ENCODE data around the gene CST7. TPM values are rescaled to one million over a fixed set of nuclear protein-coding genes. Genes with fewer than 3 reads are reported as not detected.

Gene CST7
- total RNA-seq (2014; rRNA removed; shearing (Covaris generic)): not detected in 2 replicates

DNA sequence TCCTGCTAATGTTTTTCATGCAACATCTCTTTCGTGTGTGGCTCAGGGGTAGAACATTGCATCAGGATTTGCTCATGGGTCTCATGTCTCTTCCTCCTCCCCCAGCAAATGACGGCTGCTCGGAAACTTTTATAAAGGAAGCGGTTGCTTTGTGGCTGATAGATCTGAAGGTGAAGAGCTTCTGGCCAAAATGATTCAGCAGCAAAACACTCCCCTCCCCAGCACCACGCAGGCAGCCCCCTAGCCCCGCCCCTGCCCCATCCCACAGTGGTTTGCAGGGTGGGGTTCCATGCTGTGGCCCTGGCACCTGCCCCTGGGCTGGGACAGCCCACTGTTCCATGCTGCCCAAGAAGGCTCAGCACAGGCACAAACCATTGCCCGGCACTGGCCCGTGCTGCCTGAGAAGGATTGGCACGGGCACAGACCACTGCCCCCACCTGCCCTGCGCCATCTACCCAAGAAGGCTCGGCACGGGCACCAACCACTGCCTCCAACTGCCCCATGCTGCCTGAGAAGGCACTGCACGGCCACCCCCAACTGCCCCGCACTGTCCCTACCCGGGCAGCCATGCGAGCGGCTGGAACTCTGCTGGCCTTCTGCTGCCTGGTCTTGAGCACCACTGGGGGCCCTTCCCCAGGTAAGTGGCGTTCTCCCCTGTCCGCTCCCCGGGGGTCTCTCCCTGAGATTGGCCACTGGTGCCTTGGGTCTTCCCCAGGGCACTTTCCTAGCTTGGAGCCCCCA, at the start of gene CST7:
CST7 (plus strand) TSS at position 331 of the 741 bp plus-strand sequence; CDS start at position 568, 237 bp downstream.
- Histone ChIP-seq H3K36me3 (replicated peaks; ENCODE audit: control insufficient read depth, insufficient read depth, low read length) (no peaks in the 10 kb centered on the region), H3K4me3 (ENCODE audit: insufficient read depth, low read depth, low read length) (no peak within 1 kb of the TSS), H3K27me3 (ENCODE audit: control insufficient read depth, insufficient read depth, low read length) (no peaks in the 10 kb centered on the region)
- peak; percentile 31 for DNase-seq

- Histone ChIP-seq H3K36me3 (replicated peaks; ENCODE audit: control insufficient read depth, insufficient read depth, low read length) (no peaks in the 10 kb centered on the region), H3K4me3 (ENCODE audit: insufficient read depth, low read depth, low read length) (no peak overlapping the region), H3K27me3 (ENCODE audit: control insufficient read depth, insufficient read depth, low read length) (no peaks in the 10 kb centered on the region)
- DNase-seq: no peak
Observed at GRCh38 chr20:24906806-24907205, 42.3 kb upstream of the CST7 start.

- H3K36me3 ChIP-seq (replicated peaks; ENCODE audit: control insufficient read depth, insufficient read depth, low read length): no peaks in the 10 kb centered on the region
- no peak for DNase-seq
Observed at GRCh38 chr20:24908642-24909041, 40.4 kb upstream of the CST7 start.

DNA sequence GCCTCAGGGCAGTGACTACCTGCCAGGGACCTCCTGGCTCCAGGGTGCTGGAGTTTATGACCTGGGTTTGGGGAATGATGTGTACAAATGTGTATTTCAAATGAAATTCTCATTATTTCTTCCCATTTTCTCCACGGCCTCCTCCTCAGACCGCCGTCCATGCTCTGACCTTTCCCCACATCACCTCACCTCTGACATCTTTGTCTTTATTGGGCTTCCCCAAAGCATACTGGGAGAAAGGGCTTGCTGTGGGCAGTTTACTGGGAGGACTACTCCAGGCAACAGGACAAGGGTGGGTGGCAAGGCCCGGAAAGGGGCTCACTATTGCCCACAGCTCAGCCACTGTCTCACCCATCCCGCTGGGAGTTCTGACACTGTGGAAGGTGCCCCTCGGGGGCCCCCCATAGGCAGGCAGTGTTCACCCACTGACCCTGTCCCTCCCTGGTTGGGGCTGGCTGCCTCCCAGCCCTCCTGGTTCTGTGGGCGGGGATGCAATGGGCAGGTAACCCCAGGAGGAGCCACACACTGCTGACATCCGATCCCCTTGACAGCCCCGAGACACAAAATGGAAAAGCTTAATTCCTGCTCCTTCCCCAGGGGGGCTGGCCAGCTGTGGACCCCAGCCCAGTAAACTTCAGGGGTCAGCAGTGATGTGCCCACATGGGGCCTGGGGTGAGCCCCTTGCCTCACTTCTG, 39.8 kb upstream of the CST7 start:
- Histone ChIP-seq H3K36me3 (replicated peaks; ENCODE audit: control insufficient read depth, insufficient read depth, low read length) (no peaks in the 10 kb centered on the region), H3K4me3 (ENCODE audit: insufficient read depth, low read depth, low read length) (no peak overlapping the region), H3K27me3 (ENCODE audit: control insufficient read depth, insufficient read depth, low read length) (no peaks in the 10 kb centered on the region)
- no peak for DNase-seq

More at GRCh38 chr20:24908642-24909041, 40.4 kb upstream of the CST7 start:
- Histone ChIP-seq H3K4me3 (ENCODE audit: insufficient read depth, low read depth, low read length) (no peak overlapping the region), H3K27me3 (ENCODE audit: control insufficient read depth, insufficient read depth, low read length) (no peaks in the 10 kb centered on the region)

- DNase-seq: no peak
- Histone ChIP-seq H3K27me3 (ENCODE audit: control insufficient read depth, insufficient read depth, low read length) (no peaks in the 10 kb centered on the region), H3K4me3 (ENCODE audit: insufficient read depth, low read depth, low read length) (no peak overlapping the region), H3K36me3 (replicated peaks; ENCODE audit: control insufficient read depth, insufficient read depth, low read length) (no peaks in the 10 kb centered on the region)
Observed at GRCh38 chr20:24909861-24910260, 39.2 kb upstream of the CST7 start.

- H3K36me3 ChIP-seq (replicated peaks; ENCODE audit: control insufficient read depth, insufficient read depth, low read length): no peaks in the 10 kb centered on the region
- H3K27me3 ChIP-seq (ENCODE audit: control insufficient read depth, insufficient read depth, low read length): no peaks in the 10 kb centered on the region
- no peak overlapping the region for H3K4me3 ChIP-seq (ENCODE audit: insufficient read depth, low read depth, low read length)
- no peak for DNase-seq
Observed at GRCh38 chr20:24910461-24910860, 38.6 kb upstream of the CST7 start.

- no peaks in the 10 kb centered on the region for H3K36me3 ChIP-seq (replicated peaks; ENCODE audit: control insufficient read depth, insufficient read depth, low read length)
- DNase-seq: peak; percentile 55
- H3K4me3 ChIP-seq (ENCODE audit: insufficient read depth, low read depth, low read length): no peak overlapping the region
Observed at GRCh38 chr20:24911461-24911860, 37.6 kb upstream of the CST7 start.

GRCh38 chr20:24912397-24913075, 36.5 kb upstream of the CST7 start:
- H3K27me3 ChIP-seq (ENCODE audit: control insufficient read depth, insufficient read depth, low read length): no peaks in the 10 kb centered on the region
- H3K36me3 ChIP-seq (replicated peaks; ENCODE audit: control insufficient read depth, insufficient read depth, low read length): no peaks in the 10 kb centered on the region
- H3K4me3 ChIP-seq (ENCODE audit: insufficient read depth, low read depth, low read length): no peak overlapping the region
- DNase-seq: no peak

More at GRCh38 chr20:24911461-24911860, 37.6 kb upstream of the CST7 start:
- no peaks in the 10 kb centered on the region for H3K27me3 ChIP-seq (ENCODE audit: control insufficient read depth, insufficient read depth, low read length)

- Histone ChIP-seq H3K4me3 (ENCODE audit: insufficient read depth, low read depth, low read length) (no peak overlapping the region), H3K36me3 (replicated peaks; ENCODE audit: control insufficient read depth, insufficient read depth, low read length) (no peaks in the 10 kb centered on the region), H3K27me3 (ENCODE audit: control insufficient read depth, insufficient read depth, low read length) (no peaks in the 10 kb centered on the region; the same call in 1 of the 2 replicates)
- DNase-seq: no peak
Observed at GRCh38 chr20:24913076-24913628, 35.9 kb upstream of the CST7 start.

DNA sequence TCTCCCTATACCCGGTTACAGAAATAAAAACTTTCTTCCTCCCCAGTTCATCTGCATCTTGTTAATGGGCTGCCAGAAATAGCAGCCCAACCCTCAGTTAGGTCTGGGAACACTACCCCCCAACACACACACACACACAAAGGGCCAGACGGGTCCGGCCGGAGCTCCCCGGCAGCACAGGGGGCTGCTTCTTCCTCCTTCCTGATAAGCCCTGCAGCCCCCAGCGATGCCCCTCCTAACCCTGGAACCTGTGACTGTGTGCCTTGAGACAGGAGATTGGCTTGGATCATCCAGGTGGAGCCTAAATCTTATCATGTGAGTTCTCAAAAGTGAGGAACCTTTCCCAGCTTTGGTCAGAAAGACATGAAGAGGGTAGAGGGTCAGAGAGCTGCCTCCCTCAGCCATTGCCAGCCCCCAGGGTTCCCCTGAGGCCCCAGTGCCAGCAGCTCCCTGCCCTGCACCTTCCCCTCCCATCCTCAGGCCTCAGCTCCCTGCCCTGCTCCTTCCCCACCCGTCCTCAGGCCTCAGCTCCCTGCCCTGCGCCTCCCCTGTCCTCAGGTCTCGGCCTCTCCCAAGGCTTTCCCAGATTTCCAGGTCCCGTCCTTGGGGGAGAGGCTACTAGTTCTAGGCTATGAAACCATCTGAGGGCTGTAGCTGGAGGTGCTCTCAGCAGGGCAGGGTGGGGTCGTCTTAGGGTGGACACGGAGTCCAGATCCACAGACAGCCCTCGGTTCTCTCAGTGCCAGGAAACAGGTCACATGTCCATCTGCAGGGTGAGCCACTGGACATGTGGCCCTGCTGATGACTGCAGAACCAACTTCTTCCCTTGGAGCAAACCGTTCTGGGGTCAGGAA, 34.5 kb upstream of the CST7 start:
- Histone ChIP-seq H3K36me3 (replicated peaks; ENCODE audit: control insufficient read depth, insufficient read depth, low read length) (no peaks in the 10 kb centered on the region), H3K4me3 (ENCODE audit: insufficient read depth, low read depth, low read length) (no peak overlapping the region), H3K27me3 (ENCODE audit: control insufficient read depth, insufficient read depth, low read length) (no peaks in the 10 kb centered on the region; the same call in 1 of the 2 replicates)
- DNase-seq: no peak

DNA sequence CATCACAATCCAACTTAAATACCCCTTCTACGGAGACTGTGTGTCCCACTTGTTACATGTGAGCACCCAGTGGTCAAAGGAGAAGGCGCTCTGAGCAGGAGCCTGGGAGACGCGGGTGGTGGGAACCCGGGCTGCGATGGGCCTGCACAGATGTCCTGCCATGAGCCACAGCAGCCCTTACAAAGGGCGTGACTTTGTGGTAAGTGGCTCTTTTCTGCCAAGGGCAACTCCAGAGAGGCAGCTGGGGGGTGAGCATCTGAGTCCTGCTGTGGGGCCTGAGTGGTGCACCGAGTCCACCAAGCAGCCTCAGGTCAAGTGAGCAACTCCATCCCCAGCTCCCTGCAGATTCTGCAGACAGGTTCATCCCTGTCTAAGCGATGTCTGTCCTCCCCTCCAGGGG, 33.6 kb upstream of the CST7 start:
- Histone ChIP-seq H3K27me3 (ENCODE audit: control insufficient read depth, insufficient read depth, low read length) (no peaks in the 10 kb centered on the region; the same call in 1 of the 2 replicates), H3K4me3 (ENCODE audit: insufficient read depth, low read depth, low read length) (no peak overlapping the region), H3K36me3 (replicated peaks; ENCODE audit: control insufficient read depth, insufficient read depth, low read length) (no peaks in the 10 kb centered on the region)
- DNase-seq: no peak

DNA sequence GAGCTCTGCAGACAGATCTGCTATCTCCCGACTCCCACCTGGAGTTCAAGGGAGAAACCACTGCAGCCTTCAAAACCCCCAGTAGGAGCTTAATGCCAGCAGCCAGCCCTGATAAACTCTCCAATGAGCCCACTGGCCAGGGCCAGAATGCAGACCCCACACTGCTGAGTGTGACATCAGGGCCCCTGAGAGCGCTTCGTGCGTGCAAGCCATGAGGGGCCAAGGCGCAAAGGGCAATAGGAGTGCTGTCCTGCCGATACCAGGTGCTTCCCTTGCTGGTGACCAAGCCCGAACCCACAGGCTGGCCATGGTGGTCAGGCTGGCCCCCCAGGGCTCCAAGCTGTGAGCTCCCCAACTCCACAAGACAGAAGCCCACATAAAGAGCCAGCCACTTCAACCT, 33.2 kb upstream of the CST7 start:
- Histone ChIP-seq H3K27me3 (ENCODE audit: control insufficient read depth, insufficient read depth, low read length) (no peaks in the 10 kb centered on the region; the same call in 1 of the 2 replicates), H3K4me3 (ENCODE audit: insufficient read depth, low read depth, low read length) (no peak overlapping the region), H3K36me3 (replicated peaks; ENCODE audit: control insufficient read depth, insufficient read depth, low read length) (no peaks in the 10 kb centered on the region)
- DNase-seq: no peak

DNA sequence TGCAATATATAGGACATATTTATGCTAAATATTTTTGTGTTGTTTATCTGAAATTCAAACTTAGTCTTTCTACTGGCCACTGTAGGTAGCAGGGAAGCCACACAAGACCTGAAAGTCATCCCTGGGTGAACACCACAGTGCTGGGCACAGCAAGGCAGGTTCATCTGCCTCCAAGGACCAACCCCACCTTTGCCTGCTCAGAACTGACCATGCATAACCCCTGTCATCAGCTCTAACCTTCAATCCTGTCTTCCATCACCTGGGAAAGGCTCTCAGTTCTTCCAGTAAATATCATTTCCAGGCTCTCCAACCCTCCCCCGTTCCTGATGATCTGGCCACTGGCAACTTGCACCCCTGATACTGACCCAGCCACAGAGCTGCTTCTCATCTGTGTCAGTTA, 32.7 kb upstream of the CST7 start:
- H3K36me3 ChIP-seq (replicated peaks; ENCODE audit: control insufficient read depth, insufficient read depth, low read length): no peaks in the 10 kb centered on the region
- no peak for DNase-seq
- H3K27me3 ChIP-seq (ENCODE audit: control insufficient read depth, insufficient read depth, low read length): no peaks in the 10 kb centered on the region; the same call in 1 of the 2 replicates
- no peak overlapping the region for H3K4me3 ChIP-seq (ENCODE audit: insufficient read depth, low read depth, low read length)

DNA sequence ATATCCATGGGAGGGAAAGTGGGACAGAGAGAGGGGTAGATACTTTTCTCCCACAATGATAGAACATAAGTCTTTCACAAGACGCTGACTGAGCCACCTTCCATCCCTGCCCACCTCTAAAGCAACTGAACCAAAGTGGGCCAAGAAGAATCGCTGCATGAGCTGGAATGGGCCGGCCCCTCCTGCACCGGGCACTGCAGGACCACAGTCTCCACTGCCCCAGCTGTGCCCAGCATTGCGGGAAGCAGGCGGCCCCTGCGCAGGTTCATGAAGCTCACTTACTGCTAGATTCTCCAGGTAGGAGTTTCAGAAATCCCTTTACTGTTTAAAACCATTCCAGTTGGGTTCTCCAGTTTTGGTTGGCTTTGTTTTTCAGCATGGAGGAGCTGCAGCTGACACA, 32.0 kb upstream of the CST7 start:
- Histone ChIP-seq H3K27me3 (ENCODE audit: control insufficient read depth, insufficient read depth, low read length) (no peaks in the 10 kb centered on the region; the same call in 1 of the 2 replicates), H3K4me3 (ENCODE audit: insufficient read depth, low read depth, low read length) (no peak overlapping the region), H3K36me3 (replicated peaks; ENCODE audit: control insufficient read depth, insufficient read depth, low read length) (no peaks in the 10 kb centered on the region)
- DNase-seq: no peak

Measured in H7 (cell line).